HepG2 (cell line): ENCODE results near the gene ROCK1. TPM values are rescaled to one million over a fixed set of nuclear protein-coding genes. Genes with fewer than 3 reads are reported as not detected.

Experiments
- ATAC-seq: fragments of 200-7000 bp; cut with Tn5 transposase; 3 replicates; pipeline ENCODE4 v1.9.1; 2020; ENCODE audit warnings: mild to moderate bottlenecking, moderate library complexity
- BruUV-seq: library from RNA; stranded (reverse); fragments of 400-500 nt; replicated peaks from 2 replicates; lab custom pipeline; 2021; lab: Mats Ljungman, UMichigan
- CTCF ChIA-PET: fragments of 300-600 bp; formaldehyde crosslinking; extraction: SDS; loops from one replicate; lab custom pipeline; 2021; ENCODE audit warnings: low total read pairs, inconsistent platforms, low intra/inter-chr PET ratio; lab: Yijun Ruan, JAX
- POLR2A ChIA-PET: fragments of 350-600 bp; sonication (Branson Sonifier 250); formaldehyde crosslinking; loops from one replicate; lab custom pipeline; 2020; ENCODE audit warnings: antibody characterized with exemption, inconsistent platforms; lab: Yijun Ruan, JAX
- DNase-seq: peaks from one replicate; pipeline ENCODE4 v3.0.0-alpha.2; 2015; ENCODE audit warnings: low spot score
- FAIRE-seq: peaks from 3 replicates; lab custom pipeline; 2011; peaks lifted over from hg19 to GRCh38; lab: Jason Lieb, UNC
- H2AFZ ChIP-seq: one replicate; pipeline ENCODE4 v1.6.1; 2011; ENCODE audit warnings: low read length, inconsistent platforms
- H3K27ac ChIP-seq: fragments of 300-600 bp; 3 replicates; pipeline ENCODE4 v1.8.0; 2011; ENCODE audit warnings: mixed run types, mild to moderate bottlenecking, mixed read lengths, low read length, inconsistent platforms; ENCODE audit not compliant: insufficient read depth; ENCODE audit errors: extremely low read length
- H3K27me3 ChIP-seq, 2 experiments: fragments of 200-600 bp in 1 of 2; 2 replicates in 1 of 2; 3 replicates in 1 of 2; pipeline versions ENCODE4 v1.6.0 to v1.8.0; 2011; ENCODE audit warnings: low read length in 2 of 2, mild to moderate bottlenecking in 2 of 2, moderate library complexity in 2 of 2, inconsistent platforms in 1 of 2; ENCODE audit not compliant: insufficient read depth in 2 of 2, control insufficient read depth in 1 of 2
- H3K36me3 ChIP-seq, 2 experiments: fragments of 200-600 bp in 1 of 2; replicated peaks in 1 of 2; 2 replicates in 1 of 2; 3 replicates in 1 of 2; pipeline versions ENCODE4 v1.5.1 to v1.8.0; 2011; ENCODE audit warnings: low read length in 2 of 2, inconsistent platforms in 1 of 2; ENCODE audit not compliant: insufficient read depth in 2 of 2, control insufficient read depth in 1 of 2
- H3K4me1 ChIP-seq: 2 replicates; pipeline ENCODE4 v1.5.1; 2012; ENCODE audit warnings: low read length, inconsistent platforms; ENCODE audit not compliant: insufficient read depth
- H3K4me2 ChIP-seq: 2 replicates; pipeline ENCODE4 v1.6.0; 2011; ENCODE audit warnings: low read depth, low read length, inconsistent platforms
- H3K4me3 ChIP-seq, 3 experiments: fragments of 200-600 bp in 1 of 3; sonication (generic), shearing (Covaris generic) in 1 of 3; replicated peaks in 1 of 3; 2 replicates each; pipeline ENCODE4 v1.5.1; 2011 to 2016; ENCODE audit warnings: low read length in 3 of 3, inconsistent platforms in 2 of 3, low read depth in 2 of 3, mild to moderate bottlenecking in 2 of 3, control low read depth in 1 of 3, mixed read lengths in 1 of 3; ENCODE audit not compliant: insufficient read depth in 1 of 3
- H3K79me2 ChIP-seq: one replicate; pipeline ENCODE4 v1.6.1; 2011; ENCODE audit warnings: low read length, inconsistent platforms; ENCODE audit not compliant: insufficient read depth
- H3K9ac ChIP-seq: 2 replicates; pipeline ENCODE4 v1.6.0; 2011; ENCODE audit warnings: mild to moderate bottlenecking, low read depth, low read length, inconsistent platforms; ENCODE audit not compliant: insufficient read depth
- H3K9me3 ChIP-seq: 2 replicates; pipeline ENCODE4 v1.5.1; 2012; ENCODE audit warnings: mild to moderate bottlenecking, low read length
- H4K20me1 ChIP-seq: 2 replicates; pipeline ENCODE4 v1.6.0; 2011; ENCODE audit warnings: inconsistent platforms, mild to moderate bottlenecking, low read length, moderate library complexity; ENCODE audit not compliant: insufficient read depth
- AGO1 ChIP-seq: fragments of 200-400 bp; formaldehyde crosslinking; IDR thresholded peaks from 2 replicates; pipeline ENCODE4 v1.6.1; 2017; ENCODE audit warnings: mild to moderate bottlenecking, low read depth, low read length, moderate library complexity; ENCODE audit not compliant: poor library complexity, severe bottlenecking
- ARID2 ChIP-seq: sonication (generic); formaldehyde crosslinking; IDR thresholded peaks from 2 replicates; pipeline ENCODE4 v1.8.1; 2022; ENCODE audit warnings: mild to moderate bottlenecking, missing genetic modification reagents, borderline replicate concordance
- CENPT ChIP-seq: sonication (generic); formaldehyde crosslinking; IDR thresholded peaks from 2 replicates; pipeline ENCODE4 v1.8.0; 2022; ENCODE audit warnings: low read depth, mild to moderate bottlenecking, moderate library complexity, missing genetic modification reagents
- DMAP1 ChIP-seq: IDR thresholded peaks from 2 replicates; pipeline ENCODE4 v1.6.1; 2016
- EHMT2 ChIP-seq: fragments of 200-600 bp; sonication (generic); IDR thresholded peaks from 2 replicates; pipeline ENCODE4 v1.7.0; 2017; ENCODE audit warnings: antibody characterized with exemption, low read depth, low read length, borderline replicate concordance
- KLF16 ChIP-seq, 2 experiments: sonication (generic) in 1 of 2; formaldehyde crosslinking in 1 of 2; IDR thresholded peaks; 2 replicates each; pipeline versions ENCODE4 v1.6.1 to v1.8.0; 2016 to 2023; ENCODE audit warnings: missing genetic modification reagents in 2 of 2, missing compliant biosample characterization in 1 of 2
- MAX ChIP-seq: IDR thresholded peaks from 2 replicates; pipeline ENCODE4 v1.6.1; 2012; ENCODE audit warnings: inconsistent platforms
- NFKB2 ChIP-seq: sonication (generic); formaldehyde crosslinking; IDR thresholded peaks from 2 replicates; pipeline ENCODE4 v1.4.0; 2020; ENCODE audit warnings: missing genetic modification reagents, borderline replicate concordance
- NPAS2 ChIP-seq: sonication (generic); formaldehyde crosslinking; IDR thresholded peaks from 2 replicates; pipeline ENCODE4 v1.8.0; 2022; ENCODE audit warnings: mild to moderate bottlenecking, missing genetic modification reagents, borderline replicate concordance
- PLSCR1 ChIP-seq: sonication (generic); formaldehyde crosslinking; IDR thresholded peaks from 2 replicates; pipeline ENCODE4 v1.5.0; 2020; ENCODE audit warnings: missing genetic modification reagents, mild to moderate bottlenecking, borderline replicate concordance
- RFXAP ChIP-seq: sonication (generic); formaldehyde crosslinking; IDR thresholded peaks from 2 replicates; pipeline ENCODE4 v1.4.0; 2020; ENCODE audit warnings: missing genetic modification reagents, borderline replicate concordance
- TGIF2 ChIP-seq: IDR thresholded peaks from 2 replicates; pipeline ENCODE4 v1.6.1; 2016; ENCODE audit warnings: control low read depth, missing compliant biosample characterization
- U2AF2 ChIP-seq: fragments of 200-400 bp; formaldehyde crosslinking; IDR thresholded peaks from 2 replicates; pipeline ENCODE4 v1.6.1; 2017; ENCODE audit warnings: low read depth, mild to moderate bottlenecking, low read length
- ZFP41 ChIP-seq: sonication (generic); formaldehyde crosslinking; IDR thresholded peaks from 2 replicates; pipeline ENCODE4 v1.4.0; 2020; ENCODE audit warnings: mild to moderate bottlenecking, missing genetic modification reagents, borderline replicate concordance
- ZNF10 ChIP-seq: sonication (generic); formaldehyde crosslinking; IDR thresholded peaks from 2 replicates; pipeline ENCODE4 v1.4.0; 2020; ENCODE audit warnings: mild to moderate bottlenecking, low read depth, missing genetic modification reagents, borderline replicate concordance
- ZNF235 ChIP-seq: sonication (generic); formaldehyde crosslinking; IDR thresholded peaks from 2 replicates; pipeline ENCODE4 v1.8.1; 2023; ENCODE audit warnings: mild to moderate bottlenecking, missing genetic modification reagents, borderline replicate concordance
- ZNF501 ChIP-seq: sonication (generic); formaldehyde crosslinking; IDR thresholded peaks from 2 replicates; pipeline ENCODE4 v1.5.1; 2020; ENCODE audit warnings: mild to moderate bottlenecking, moderate library complexity, missing genetic modification reagents
- ZNF546 ChIP-seq: sonication (generic); formaldehyde crosslinking; conservative IDR thresholded peaks from 2 replicates; pipeline ENCODE4 v1.8.1; 2023; ENCODE audit warnings: mild to moderate bottlenecking, missing genetic modification reagents
- ZNF607 ChIP-seq: sonication (generic); formaldehyde crosslinking; IDR thresholded peaks from 2 replicates; pipeline ENCODE4 v1.5.1; 2020; ENCODE audit warnings: missing genetic modification reagents, mild to moderate bottlenecking, borderline replicate concordance
- ZNF614 ChIP-seq: IDR thresholded peaks from 2 replicates; pipeline ENCODE4 v1.6.1; 2018; ENCODE audit warnings: missing biosample characterization, missing genetic modification reagents, inconsistent platforms, borderline replicate concordance
- ZNF776 ChIP-seq: sonication (generic); formaldehyde crosslinking; IDR thresholded peaks from 2 replicates; pipeline ENCODE4 v1.4.0; 2020; ENCODE audit warnings: mild to moderate bottlenecking, missing genetic modification reagents
- WGBS: methylation state at CpG from one replicate; pipeline ENCODE4 v1.1.6; 2017; ENCODE audit warnings: low lambda C conversion rate; 5-methylcytosine and 5-hydroxymethylcytosine counted together
- in situ Hi-C: cut with HindIII; loops from 2 replicates; pipeline ENCODE4 v1.10.0; 2017; ENCODE audit warnings: low pct_unique_long_range_greater_than_20kb; ENCODE audit not compliant: extremely low pct_ligation_motif_present
- intact Hi-C: fragments of 100-400 bp; cut with micrococcal nuclease; formaldehyde crosslinking; loops from one replicate; pipeline ENCODE4 v1.10.0; 2022; ENCODE audit not compliant: unreplicated experiment
- polyA plus RNA-seq, 8 experiments: library from polyadenylated mRNA; depleted of rRNA in 3 of 8; stranded (reverse) in 7 of 8; unstranded in 1 of 8; fragments of >200 nt; fragmentation: Illumina TruSeq in 4 of 8; extraction: Trizol in 4 of 8; gene quantifications; 2 replicates each; pipeline versions ENCODE4 v1.2.1 to v1.2.3, GENCODE V29; 2011 to 2016; ENCODE audit warnings: low read depth in 4 of 8, missing spikeins in 1 of 8, mixed read lengths in 1 of 8; ENCODE audit not compliant: insufficient read depth in 1 of 8
- total RNA-seq, 5 experiments: library from RNA; depleted of rRNA; stranded (reverse); fragments of >200 nt; fragmentation: Illumina TruSeq; extraction: Trizol; gene quantifications; 2 replicates each; pipeline ENCODE4 v1.2.3, GENCODE V29; 2016; ENCODE audit warnings: low read depth in 1 of 5

ROCK1 gene
- total and polyA plus RNA-seq, 2 of the 13 experiments (the other 11 are each of a cell fraction or from before 2014, with no cell fraction given): 10.5 to 27.2 TPM

GRCh38 chr18:21110713-21111345 is 784 bp downstream of the ROCK1 start:
- CTCF ChIA-PET: no interaction called here
- Histone ChIP-seq H3K9ac (peak overlapping the region; percentile 94), H3K9me3 (no peaks in the 10 kb centered on the region), H4K20me1 (peaks cover 41% of the 10 kb centered on the region), H3K4me3 (peak overlapping the region; percentile 84 to 100 (median 100)), H2AFZ (no peak overlapping the region), H3K4me2 (peak overlapping the region; percentile 80), H3K27me3 (no peaks in the 10 kb centered on the region; a peak in 1 of 5 replicates), H3K79me2 (peaks cover 57% of the 10 kb centered on the region), H3K27ac (peak overlapping the region; percentile 91), H3K36me3 (no peaks in the 10 kb centered on the region), H3K4me1 (peaks cover 47% of the 10 kb centered on the region)
- intact Hi-C loops: loop anchor here (1.0 kb wide), 1 partner anchor 139 kb away; no protein-coding TSS in a partner anchor
- FAIRE-seq (no peak), DNase-seq (no peak), ATAC-seq (peak; percentile 39)
- in situ Hi-C loops: no loop called here
- 0% methylated on average over 19 of the region's 47 CpGs for WGBS
- POLR2A ChIA-PET: interaction anchor here (0.8 to 1.3 kb wide), 2 partner anchors 20 to 359 kb away, joined by 3 to 6 read pairs; no protein-coding TSS in a partner anchor
- BruUV-seq: no TSS peak
- TF ChIP-seq TGIF2 (CRISPR knock-in tag): no peak
- no peak for TF ChIP-seq CENPT (CRISPR knock-in tag)
- no peak for TF ChIP-seq RFXAP (CRISPR knock-in tag)
- 0 out of 2 replicates have a peak, but pooled peaks have one; percentile 56 for TF ChIP-seq ZNF776 (CRISPR knock-in tag)
- TF ChIP-seq ZNF10 (CRISPR knock-in tag): no peak
- no peak for TF ChIP-seq KLF16 (CRISPR knock-in tag; IDR thresholded peaks at IDR 0.05)
- TF ChIP-seq ZNF607 (CRISPR knock-in tag): peak; percentile 60; the same call in 1 of the 2 replicates
- 0 out of 2 replicates have a peak, but pooled peaks have one; percentile 4 for TF ChIP-seq ZNF614 (CRISPR knock-in tag)
- peak; percentile 63; the same call in 1 of the 2 replicates for TF ChIP-seq NFKB2 (CRISPR knock-in tag)
- TF ChIP-seq U2AF2: no peak
- no peak for TF ChIP-seq ZNF546 (CRISPR knock-in tag)
- 0 out of 2 replicates have a peak, but pooled peaks have one; percentile 2 for TF ChIP-seq ARID2 (CRISPR knock-in tag)
- no peak for TF ChIP-seq NPAS2
- 0 out of 2 replicates have a peak, but pooled peaks have one; percentile 6 for TF ChIP-seq MAX
- TF ChIP-seq DMAP1 (CRISPR knock-in tag): 0 out of 2 replicates have a peak, but pooled peaks have one; percentile 54
- TF ChIP-seq PLSCR1: no peak
- peak; percentile 61 for TF ChIP-seq AGO1
- TF ChIP-seq ZNF235 (CRISPR knock-in tag): no peak; the same call in 1 of the 2 replicates
- no peak for TF ChIP-seq ZFP41 (CRISPR knock-in tag)
- no peak for TF ChIP-seq EHMT2
- peak; percentile 88 for TF ChIP-seq ZNF501 (CRISPR knock-in tag)
